GM18508 (cell line): ENCODE data around the gene TSSK3.
"Not testable (repeated sequence)": the region's sequence is repeated elsewhere in the genome, so short reads cannot be mapped to it uniquely, and the experiment has no call there.

ENCODE experiments used
- ATAC-seq: cut with Tn5 transposase; IDR thresholded peaks from one replicate; pipeline ENCODE4 v1.9.1; 2021; ENCODE audit warnings: moderate number of reproducible peaks; ENCODE audit not compliant: insufficient read depth, unreplicated experiment

TSSK3 gene

DNA sequence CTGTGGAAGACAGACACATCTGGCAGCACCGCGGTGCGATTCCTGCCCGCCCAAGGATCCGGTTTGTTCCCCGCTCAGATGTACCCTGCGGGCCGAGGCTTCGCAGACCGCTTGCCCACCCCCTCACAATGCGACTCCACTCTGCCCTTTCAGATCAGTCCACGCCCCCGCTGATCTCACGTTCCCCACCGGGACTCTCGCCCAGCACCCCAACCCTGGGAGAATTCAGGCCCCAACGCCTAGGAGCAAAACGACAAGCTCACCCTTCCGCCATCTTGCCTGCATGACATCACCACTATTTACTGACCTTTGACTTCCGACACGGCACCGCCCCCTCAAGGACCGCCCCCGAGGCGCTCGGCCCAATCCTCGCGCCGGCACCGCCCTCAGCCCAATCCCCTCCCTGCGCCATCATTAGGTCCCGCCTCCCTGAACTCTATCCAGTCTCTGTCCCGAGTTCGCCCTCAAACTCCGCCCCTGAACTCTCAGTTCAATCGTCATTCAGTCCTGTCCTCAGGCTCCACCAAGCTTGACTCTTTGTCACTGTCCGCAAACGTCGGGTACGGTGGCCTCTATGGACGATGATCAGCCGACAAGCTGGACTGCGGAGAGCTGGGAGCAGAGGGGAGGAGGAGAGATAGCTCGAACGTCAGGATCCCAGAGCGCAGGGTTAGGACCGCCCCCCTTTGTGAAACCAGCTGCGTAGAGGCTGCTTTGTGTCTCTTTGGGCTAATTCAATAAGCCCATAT is 32.0 kb downstream of the TSSK3 start, which contains the start of gene BSDC1:
Gene BSDC1 (minus strand): TSS at position 301 of the 749 bp plus-strand sequence. CDS start 27 bp downstream, at position 274.
- peak; percentile 94 for ATAC-seq

DNA sequence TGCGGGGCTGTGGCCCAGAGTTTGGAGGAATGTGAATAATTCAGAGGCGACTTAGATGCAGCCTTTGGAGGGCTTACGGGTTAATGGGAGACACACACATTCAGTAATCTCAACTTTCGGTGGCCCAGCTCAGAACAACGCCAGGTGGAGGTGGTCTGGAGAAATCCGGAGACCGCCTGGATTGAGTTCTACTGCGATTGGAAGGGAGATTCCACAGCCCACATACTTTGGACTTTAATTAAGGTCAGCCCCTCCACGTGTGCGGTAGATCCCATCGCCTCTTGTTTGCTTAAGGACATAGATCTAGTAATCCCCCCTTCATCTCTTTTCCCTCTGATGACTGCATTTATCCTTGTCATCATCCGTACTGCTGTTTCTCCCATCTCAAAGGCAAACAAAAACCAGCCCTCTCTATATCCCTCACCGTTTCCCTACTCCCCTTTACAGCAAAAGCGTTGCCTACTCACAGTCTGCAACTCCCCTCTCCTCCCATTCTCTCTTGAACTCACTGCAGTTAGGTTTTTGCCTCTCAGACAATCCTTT is 32.6 kb downstream of the TSSK3 start:
- ATAC-seq, result no peak

DNA sequence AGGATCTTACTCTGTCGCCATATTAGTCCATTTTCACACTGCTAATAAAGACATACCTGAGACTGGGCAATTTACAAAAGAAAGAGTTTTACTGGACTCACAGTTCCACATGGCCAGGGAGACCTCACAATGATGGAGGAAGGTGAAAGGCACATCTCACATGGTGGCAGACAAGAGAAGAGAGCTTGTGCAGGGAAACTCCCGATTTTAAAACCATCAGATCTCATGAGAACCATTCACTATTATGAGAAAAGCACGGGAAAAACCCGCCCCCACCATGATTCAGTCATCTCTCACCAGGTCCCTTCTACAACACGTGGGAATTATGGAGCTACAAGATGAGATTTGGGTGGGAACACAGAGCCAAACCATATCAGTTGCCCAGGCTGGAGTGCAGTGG is 34.2 kb downstream of the TSSK3 start:
- ATAC-seq, result not testable (repeated sequence)

DNA sequence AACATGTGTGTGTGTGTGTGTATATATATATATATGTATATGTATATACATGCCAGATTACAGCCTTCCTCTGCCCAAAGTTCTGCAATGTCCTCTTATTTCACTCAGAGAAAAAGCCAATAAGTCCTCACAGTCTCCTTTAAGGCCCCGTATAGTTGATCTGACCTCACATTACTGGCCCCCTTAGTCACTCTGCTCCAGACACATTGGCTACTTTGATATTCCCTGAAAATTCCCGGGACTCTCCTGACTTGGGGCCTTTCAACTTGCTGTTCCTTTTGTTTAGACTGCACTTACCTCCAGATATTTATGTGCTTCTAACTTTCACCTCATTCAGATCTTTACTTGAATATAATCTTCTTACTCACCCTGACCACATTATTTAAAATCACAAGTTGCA is 36.1 kb downstream of the TSSK3 start:
- no peak for ATAC-seq

DNA sequence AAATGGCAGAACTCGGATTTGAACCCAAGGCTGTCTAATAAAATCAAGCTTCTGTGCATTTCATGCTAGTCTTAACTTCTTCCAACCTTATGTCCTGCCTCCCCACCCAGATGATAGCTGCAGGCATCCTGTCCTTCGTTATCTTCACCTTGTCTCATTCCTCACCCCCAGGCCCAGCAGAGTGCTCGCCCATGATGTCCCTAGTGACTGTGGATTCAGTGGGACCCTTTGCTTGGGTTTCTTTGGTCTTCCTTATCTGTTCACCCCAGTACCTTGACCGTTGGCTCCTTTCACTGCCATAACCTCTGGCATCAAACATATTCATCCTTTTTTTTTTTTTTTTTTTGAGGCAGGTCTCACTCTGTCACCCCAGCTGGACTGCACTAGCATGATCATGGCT is 37.5 kb downstream of the TSSK3 start:
- no peak for ATAC-seq

DNA sequence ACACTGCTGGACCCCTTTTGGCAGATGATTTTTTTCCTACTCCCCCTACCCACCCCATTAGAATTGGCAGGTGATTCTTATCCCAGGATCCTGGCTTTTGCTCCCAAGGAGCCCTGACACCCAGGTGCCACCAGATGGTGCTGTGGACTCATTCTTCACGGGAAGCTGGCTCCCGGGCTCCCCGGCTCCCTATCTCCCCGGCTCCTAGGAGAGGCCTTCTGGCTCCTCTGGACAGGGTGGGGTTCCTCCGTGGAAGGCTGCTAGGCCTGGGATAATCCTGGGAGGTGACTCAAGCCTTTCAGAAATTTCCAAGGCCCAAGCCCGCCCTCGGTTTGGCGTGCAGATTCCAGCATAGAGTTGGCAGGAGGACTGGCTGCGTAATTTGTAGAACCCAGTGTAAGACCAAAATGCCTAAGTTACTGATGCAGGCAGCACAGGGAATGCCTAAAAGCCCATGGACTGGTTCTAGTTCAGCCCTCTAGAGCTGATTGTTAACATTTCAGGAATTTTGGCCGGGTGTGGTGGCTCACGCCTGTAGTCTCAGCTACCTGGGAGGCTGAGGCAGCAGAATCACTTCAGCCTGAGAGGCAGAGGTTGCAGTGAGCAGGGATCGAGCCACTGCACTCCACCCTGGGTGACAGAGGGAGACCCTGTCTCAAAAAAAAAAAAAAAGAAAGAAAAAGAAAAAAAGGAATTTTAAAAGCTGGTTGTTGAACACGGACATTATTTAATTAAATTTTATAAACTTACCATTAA is 38.7 kb downstream of the TSSK3 start:
- no peak for ATAC-seq

DNA sequence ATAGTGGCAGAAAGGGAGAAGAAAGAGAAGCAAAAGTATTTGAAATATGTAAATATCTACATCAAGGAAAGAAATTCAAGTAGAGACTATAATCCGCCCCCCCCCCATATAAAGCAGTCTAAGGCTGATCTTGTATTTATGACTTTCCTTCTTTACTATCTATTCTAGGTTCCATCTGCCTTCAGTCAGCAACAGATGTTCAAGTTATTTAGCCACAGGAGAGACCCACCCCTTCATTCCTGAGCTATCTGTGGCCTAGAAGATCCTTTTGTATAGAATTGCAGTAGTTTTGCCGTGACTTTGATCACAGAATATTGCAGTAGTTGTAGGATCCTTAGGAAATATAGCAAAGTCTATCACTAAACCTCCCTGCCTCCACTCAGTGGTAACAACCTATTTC is 42.6 kb downstream of the TSSK3 start:
- ATAC-seq, result no peak

DNA sequence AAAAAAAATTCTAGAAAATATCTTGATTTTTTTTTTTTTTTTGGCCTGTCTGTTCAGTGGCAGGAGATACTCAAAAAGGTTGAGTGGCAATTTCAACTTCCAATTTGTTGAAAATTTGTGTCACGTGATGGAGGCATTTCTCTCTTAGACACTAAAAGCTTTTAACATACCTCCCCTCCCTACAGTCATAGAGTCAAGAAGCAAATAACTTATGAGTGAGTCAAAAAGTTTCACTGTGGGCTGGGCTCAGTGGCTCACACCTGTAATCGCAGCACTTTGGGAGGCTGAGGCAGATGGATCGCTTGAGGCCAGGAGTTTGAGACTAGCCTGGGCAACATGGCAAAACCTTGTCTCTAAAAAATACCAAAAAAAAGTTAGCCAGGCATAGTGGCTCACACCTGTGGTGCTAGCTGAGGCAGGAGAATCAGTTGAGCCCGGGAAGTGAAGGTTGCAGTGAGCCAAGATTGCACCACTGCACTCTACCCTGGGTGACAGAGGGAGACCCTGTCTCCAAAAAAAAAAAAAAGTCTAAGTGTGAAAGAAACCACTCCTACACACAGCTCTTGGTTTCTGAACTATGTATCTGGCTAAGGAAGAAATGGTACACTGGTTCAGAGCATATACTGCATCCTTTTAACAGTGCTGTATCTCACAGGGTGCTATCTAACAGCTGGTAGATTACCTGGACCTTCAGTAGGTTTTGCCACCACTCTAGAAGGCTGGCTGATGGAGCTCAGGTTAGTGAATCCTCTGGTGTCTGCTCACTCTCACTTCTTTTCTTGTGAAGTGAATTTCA is 43.5 kb downstream of the TSSK3 start:
- no peak for ATAC-seq

DNA sequence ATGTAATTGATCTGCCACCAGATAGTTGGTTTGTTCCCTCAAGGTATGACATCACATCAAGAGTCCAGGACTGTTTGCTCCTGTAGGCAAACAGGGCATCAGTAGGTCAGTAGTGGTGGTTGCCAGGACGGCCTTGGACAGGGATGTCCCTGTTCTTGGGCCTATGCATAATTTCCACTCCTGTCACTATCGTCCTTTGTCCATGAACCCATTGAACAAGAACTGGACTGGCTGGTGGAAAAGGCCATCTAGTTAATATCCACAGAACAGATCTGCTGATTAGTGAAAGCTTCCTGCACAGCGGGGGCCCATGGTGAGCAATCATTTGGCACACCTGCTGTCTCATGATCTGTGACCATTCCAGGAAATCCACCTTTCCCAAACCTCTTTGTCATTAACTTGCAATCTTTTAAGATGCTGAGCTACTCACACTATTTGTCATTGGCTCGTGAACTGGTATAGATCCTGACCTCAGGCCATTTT is 44.3 kb downstream of the TSSK3 start:
- ATAC-seq, result no peak

DNA sequence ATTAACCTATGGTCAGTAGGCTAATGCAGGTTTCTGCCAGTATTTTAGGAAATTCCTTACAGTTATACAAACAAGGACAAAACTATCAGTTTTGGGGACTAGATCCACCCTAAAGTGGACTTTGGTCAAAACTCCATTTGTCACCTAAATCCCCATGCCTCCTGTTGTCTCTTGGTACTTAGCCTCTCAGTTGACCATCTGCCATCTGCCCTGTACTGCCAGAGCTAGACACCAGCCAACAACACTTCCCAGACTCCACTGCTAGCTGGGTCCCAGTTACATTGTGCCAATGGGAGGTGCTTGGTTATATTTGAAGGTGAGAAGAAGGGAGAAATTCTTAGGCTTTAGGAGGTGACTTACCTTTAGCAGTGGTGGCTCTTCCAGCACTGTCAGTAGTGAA is 48.9 kb downstream of the TSSK3 start:
- ATAC-seq, result no peak

DNA sequence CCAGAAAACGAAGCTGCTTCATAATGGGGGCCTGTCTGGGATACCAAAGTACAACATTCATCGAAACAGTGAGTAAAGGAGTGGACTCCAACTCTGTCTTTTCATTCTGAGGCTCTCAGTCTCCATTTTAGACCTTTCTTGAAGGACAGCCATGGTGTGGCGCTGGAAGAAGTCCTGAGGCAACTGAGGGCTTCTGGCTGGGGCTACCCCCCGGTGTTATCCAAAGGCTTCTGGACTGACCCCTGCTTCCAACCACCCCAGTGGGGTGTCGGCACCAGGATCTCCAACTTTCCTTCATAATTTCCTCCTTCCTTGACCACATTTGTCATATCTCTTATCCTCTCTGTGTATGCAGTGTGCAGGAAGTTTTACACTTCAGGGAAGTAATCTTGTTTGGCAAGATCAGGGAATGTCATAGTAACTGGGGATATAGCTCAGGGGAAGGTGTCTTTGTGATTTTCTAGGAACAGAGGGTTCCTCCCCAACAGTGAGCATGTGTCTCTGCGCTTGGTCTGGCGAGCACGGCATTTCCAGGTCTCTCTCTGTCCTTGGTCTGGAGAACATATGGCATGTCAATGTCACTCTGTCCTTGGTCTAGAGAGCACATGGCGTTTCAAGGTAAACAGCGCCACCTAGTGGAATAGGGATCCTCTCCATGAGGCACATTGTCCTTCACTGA is 51.3 kb downstream of the TSSK3 start:
- no peak for ATAC-seq
